GM18502 (cell line): ENCODE measurements around the gene ARRDC2.
"Not testable (repeated sequence)": the region's sequence is repeated elsewhere in the genome, so short reads cannot be mapped to it uniquely, and the experiment has no call there.

Experiments used
- ATAC-seq: cut with Tn5 transposase; IDR thresholded peaks from one replicate; pipeline ENCODE4 v1.9.1; 2021; ENCODE audit warnings: mild to moderate bottlenecking; ENCODE audit not compliant: unreplicated experiment, poor library complexity

ARRDC2 gene

DNA sequence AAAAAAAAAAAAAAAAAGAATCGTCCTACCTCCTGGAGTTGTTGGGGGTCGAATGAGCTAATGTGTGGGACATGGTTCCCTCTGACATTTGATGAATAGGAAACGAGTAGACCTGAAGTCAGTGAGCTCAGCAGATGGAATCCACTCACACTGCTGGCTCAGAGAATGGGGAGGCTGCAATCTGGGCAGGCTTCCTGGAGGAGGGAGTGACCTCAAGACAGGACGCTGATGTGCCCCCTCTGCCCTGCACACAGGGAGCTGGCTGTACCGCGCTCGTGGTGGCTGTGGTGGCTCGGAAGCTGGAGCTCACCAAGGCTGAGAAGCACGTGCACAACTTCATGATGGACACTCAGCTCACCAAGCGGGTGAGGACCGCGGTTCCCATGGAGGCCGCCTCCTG is 19.8 kb upstream of the ARRDC2 start:
- no peak for ATAC-seq

DNA sequence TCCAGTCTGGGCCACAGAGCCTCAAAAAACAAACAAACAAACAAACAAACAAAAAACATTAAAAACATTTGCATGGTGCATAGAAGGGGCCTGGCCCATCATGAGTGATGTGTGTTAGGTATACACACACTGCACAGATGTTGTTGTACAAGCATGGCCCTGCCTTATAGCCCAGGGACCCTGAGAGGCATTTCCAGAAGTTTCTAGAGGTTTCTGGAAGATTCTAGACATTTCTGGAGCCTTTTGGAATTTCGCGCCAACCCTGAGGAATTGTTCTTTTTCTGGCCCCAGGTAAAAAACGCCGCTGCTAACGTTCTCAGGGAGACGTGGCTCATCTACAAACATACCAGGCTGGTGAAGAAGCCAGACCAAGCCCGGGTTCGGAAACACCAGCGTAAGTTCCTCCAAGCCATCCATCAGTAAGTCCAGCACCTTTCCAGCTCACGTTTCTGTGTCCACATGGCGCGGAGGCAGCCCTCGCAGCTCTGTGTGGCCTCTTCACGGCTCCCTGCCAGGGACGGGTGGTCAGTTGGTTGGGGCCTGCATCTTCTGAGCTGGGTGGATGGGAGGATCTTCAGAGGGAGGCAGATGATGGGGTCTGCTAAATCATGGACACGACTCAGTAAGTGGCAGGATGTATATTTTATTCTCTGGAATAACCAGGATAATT is 18.4 kb upstream of the ARRDC2 start:
- ATAC-seq, result no peak

DNA sequence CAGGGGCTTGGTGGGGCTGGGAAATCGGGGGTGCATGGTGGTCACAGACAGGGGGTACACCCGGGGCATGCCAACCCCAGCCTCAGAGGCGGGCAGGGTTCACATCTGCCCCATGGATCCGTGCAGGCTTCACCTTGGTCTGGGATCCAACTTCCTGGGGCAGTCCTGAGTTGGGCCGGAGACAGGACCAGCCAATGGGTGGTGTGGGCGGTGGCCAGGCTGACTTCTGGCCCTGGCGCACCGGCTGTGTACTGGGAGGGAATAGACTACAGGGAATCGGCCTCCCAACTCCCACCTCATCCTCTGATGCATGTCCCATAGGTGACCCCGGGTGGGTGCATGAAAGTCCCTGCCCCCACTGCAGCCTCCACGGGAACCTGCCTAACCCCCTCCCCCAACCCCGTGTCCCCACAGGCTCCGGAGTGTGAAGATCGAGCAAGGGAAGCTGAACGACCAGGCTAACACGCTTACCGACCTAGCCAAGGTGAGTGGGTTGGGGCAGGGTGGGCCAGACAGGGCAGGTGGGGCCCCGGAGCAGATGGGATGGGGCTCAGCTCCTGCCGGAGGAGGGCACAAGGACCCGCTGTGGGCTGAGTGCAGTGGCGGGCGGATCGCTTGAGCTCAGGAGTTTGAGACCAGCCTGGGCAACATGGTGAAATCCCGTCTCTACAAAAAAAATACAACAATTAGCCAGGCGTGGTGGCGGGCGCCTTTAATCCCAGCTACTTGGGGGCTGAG is 14.7 kb upstream of the ARRDC2 start:
- ATAC-seq, result no peak

DNA sequence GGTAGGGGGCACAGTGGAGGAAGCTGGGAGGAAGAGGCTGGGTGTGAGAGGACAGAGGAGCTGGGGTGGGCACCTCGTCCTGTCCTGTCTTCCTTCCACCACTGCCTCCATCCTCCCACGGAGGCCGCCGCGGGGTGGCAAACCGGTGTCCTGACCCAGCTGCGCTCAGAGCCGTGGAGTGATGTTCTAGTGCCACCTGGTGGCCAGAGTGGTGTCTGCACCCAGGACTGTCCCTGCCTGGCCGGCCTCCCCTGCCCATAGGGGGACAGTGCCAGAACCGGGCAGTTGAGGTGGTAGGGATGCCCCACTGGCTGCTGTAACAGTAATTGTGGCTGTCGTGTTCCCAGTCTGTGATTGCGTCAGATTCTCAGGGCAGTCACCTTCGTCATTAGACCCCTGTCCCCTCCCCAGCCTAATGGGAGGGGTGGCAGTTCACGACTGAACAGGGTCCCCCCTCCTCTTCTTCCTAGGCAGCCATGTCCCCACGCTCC is 11.1 kb upstream of the ARRDC2 start:
- peak; percentile 45 for ATAC-seq

DNA sequence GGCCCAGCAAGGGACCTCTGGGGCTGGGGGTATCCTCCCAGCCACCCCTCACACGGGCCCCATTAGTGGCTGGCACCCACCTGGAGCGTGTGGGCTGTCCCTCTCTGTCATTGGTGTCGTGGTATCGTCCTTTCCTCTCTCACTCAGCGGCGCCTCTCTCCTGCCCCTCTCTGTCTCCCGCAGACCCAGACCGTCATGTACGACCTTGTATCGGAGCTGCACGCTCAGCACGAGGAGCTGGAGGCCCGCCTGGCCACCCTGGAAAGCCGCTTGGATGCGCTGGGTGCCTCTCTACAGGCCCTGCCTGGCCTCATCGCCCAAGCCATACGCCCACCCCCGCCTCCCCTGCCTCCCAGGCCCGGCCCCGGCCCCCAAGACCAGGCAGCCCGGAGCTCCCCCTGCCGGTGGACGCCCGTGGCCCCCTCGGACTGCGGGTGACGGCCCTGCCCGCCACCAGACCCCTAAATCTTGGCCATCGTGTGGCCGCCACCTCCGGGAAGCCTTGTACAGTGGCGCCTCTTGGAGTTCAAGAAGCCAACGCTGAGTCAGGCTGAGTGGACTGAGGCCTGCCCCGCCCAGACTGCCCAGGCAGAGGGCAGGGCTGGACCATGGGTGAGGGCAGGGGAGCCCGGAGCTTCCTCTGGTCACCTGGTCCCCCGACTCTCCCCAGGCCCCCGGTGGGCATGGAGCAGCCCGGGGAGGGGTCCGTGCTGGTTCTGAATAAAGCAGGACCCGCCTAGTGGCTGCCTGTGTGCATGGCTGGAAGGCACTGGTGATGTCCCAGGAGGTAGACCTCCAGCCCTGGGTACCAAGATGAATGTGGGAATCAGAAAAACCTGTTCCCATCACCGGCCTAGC is 9.8 kb upstream of the ARRDC2 start:
- ATAC-seq, result no peak

DNA sequence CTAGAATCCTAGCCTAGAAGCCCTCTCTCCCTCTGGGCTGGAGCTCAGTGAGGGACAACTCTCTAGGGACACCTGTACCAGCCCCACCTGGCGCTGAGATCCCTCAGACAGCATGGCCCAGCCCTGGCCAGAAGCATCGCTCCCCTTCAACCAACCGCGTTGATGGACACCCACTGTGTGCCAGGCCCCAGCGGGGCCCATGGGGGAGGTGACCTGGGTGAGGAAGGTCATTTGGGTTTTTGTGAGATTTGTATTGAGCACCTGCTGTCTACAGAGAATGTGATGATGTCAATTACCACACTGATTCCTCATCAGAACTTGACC is 9.2 kb upstream of the ARRDC2 start:
- ATAC-seq, result no peak

DNA sequence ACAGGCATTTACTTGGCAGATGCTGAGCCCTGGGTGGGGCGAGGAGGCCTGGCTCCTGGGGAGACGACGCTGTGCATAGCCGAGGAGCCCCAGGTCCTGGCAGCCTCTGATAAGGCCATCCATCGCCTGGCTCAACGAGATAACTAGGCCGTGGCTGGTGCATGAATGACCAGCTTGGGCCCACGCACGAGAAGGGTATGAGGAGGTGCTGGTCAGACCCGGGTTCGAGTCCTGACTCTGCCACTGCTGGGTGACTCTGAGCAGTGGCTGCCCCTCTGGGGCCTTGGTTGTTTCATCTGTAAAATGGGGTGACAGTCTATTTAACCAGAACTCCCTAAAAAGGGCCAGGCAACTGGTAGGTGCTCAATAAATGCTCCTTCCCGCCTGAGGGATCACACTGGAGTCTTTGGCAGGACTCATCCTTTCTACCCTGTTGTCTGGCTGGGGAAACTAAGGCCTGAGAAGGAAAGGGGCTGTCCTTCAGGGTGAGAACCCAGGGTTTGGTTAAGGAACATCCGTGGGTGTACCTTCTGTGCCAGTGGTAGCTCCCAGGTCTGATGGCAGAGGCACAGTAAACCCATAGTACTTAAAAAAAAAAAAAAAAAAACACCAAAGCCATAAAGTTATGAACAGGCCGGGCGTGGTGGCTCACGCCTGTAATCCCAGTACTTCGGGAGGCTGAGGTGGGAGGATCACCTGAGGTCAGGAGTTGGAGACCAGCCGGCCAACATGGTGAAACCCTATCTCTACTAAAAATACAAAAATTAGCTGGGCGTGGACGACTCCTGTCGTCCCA is 8.1 kb upstream of the ARRDC2 start:
- no peak for ATAC-seq

DNA sequence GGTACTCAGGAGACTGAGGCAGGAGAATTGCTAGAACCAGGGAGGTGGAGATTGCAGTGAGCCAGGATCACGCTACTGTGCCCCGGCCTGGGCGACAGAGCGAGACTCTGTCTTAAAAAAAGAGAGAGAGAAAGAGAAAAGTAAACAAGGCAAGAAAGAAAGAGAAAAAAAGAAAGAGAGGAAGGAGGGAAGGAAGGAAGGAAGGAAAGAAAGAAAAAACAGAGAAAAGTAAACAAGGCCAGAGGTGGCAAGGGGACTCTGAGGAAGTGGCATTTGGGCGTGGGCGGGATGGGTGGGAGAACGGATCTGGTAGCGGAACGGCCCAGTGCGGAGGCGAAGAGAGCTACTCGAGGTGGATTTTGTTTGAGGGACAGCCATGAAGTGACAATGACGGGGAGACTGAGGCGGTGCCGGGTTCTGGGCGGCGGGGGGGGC is 7.5 kb upstream of the ARRDC2 start:
- peak; percentile 9 for ATAC-seq

DNA sequence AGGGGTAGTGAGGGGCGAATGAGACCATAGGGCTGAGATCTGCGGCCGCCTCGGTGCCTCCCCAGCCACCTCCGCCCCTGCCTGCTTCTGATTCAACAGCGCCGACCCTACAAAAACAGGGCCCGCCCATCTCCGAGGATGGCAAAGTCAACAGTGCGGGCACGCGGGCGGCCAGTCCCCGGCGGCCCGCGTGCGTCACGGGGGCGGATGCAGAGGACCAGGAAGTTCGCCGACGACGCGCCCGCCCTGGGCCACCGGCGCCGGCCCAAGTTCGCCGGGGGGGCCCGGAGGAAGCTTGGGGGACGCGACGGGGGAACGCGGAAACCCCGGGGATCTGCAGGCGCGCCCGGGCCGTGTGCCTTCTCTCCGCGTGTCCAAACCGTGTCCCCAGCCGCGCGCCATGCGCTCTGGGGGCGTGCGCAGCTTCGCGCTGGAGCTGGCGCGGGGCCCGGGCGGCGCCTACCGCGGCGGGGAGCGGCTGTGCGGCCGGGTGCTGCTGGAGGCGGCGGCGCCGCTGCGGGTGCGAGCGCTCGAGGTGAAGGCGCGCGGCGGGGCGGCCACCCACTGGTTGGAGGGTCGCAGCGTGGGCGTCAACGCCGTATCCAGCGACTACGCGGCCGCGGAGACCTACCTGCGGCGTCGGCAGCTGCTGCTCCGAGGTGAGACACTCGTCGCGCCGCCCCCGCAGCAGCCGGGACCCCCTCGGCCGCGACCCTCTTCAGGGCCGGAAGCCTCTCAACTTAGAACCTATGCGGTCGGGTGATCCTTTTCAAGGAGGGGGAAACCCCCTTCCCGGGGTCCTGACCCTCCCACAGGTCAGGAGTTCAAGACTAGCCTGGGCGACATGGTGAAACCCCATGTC is 6.8 kb upstream of the ARRDC2 start:
- peak; percentile 59 for ATAC-seq

DNA sequence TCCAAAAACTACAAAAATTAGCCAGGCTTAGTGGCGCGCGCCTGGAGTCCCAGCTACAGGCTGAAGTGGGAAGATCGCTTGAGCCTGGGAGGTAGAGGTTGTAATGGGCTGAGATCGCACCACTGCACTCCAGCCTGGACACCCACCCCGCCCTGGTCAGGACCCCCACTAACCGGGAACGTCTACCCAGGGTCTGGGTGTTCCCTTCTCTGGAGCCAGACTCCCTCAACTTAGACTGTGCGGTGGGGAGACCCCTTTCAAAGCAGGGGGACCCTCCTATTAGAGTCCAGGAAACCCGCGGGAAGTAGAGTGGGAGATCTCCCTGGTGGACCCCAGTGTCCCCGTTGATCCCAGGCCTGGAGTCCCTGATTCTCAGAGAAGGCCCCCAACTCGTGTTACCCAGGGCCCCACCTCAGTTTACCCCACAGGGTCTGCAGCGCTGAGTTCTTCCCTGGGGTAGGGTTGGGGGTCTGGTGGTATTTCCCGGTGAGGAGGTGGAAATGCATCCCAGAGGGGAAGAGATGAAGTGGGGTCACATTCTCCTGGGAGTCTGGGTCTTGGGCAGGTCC is 6.1 kb upstream of the ARRDC2 start:
- ATAC-seq, result no peak

DNA sequence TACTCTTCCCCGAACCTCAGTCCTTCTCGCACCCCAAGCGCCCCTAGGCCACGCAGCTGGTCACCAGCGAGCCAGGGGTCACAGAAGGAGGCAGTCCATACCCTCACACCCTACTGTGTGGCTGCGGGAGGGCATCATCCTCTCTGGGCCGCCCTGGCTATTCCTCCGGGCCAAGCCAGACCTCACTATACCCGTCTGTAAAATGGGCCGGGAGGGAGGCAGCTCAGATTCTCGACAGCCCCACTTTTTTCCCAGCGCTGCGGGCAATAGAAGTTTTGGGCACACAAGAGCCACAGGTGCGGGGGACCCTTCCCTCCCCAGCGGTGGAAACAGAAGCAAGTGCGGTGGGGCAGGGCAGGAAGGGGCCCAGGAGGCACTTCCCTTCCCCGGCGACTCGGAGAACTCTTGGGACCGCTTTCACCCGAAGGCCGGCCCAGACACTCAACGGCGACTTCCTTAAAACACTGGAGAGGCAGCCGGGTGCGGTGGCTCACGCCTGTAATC is 5.6 kb upstream of the ARRDC2 start:
- ATAC-seq, result no peak

DNA sequence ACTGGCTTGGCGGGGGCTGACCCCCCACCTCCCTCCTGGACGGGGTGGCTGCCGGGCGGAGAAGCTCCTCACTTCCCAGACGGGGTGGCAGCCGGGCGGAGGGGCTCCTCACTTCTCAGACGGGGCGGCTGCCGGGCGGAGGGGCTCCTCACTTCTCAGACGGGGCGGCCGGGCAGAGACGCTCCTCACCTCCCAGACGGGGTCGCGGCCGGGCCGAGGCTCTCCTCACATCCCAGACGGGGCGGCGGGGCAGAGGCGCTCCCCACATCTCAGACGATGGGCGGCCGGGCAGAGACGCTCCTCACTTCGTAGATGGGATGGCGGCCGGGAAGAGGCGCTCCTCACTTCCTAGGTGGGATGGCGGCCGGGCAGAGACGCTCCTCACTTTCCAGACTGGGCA is 2.2 kb upstream of the ARRDC2 start:
- ATAC-seq, result not testable (repeated sequence)

DNA sequence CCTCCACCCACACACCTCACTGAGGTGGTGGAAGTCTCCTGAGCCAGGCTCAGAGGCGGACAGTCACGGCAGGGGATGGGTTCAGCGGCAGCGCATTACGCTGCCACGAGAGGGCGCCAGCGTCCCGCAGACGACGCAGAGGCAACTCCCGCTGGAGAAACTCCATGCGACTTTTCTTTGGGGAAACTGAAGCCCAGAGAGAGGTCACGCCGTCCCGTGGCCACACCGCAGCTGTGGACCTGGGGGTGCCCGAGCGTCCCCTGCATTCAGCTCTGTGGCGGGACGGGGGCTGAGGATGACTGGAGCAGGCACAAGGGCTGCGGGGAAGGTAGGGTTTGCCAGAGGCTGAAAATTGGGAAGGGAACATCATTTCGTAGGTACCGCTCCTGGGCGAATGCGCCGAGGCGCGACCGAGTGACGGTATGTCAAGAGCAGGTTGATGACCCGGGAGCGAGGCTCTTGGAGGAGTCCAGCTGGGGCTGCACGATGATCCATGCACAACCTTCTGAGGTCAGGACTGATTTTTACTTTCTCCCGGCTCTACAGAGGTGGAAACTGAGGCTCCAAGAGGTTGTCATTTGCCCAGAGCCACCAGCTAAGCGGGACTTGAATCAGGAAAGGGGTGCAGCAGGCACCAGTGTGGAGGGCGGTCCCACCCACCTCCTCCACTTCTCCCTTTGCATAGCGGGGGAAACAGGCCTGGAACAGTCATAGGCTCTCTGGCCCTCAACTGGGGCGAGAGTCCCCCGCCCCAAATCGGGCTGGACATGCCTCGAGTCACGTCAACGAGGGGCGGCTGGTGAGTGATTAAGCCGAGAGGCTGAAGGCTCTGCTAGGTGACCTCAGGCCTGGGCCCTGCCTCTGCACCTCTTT is 690 bp upstream of the ARRDC2 start:
- no peak for ATAC-seq

DNA sequence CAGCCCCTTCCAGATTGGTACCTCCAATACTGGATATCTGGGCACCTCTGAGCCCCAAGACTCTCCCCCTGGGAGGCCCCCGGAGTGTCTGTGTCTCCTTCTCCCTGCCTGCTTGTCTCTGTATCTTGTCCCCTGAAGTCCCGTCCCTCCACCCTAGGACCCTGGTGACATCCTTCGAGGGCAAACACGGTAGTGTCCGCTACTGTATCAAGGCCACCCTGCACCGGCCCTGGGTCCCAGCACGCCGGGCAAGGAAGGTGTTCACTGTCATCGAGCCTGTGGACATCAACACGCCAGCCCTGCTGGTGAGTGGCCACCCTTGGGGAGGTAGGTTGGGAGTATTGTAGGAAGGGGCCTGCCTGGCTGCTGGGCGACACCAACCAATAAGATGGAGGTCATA is 844 bp downstream of the ARRDC2 start:
- no peak for ATAC-seq

DNA sequence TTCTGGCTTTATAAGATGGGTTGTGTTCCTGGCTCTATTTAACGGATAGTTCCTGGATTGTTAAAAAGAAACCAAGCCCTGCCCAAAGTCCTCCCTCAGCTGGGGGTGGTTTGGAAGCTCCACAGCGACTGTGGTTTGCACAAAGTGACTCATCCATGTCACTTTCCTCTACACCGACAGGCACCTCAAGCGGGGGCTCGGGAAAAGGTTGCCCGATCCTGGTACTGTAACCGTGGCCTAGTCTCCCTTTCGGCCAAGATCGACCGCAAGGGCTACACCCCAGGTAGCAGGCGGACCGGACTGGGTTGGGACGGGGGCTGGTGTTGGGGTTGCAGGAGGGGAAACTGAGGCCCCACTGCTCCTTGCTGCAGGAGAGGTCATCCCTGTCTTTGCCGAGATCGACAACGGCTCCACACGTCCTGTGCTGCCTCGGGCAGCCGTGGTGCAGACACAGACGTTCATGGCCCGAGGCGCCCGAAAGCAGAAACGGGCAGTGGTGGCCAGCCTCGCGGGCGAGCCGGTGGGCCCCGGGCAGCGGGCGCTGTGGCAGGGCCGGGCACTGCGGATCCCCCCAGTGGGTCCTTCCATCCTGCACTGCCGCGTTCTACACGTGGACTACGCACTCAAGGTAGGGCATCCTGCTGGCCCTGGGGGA is 1.6 kb downstream of the ARRDC2 start:
- ATAC-seq, result no peak

DNA sequence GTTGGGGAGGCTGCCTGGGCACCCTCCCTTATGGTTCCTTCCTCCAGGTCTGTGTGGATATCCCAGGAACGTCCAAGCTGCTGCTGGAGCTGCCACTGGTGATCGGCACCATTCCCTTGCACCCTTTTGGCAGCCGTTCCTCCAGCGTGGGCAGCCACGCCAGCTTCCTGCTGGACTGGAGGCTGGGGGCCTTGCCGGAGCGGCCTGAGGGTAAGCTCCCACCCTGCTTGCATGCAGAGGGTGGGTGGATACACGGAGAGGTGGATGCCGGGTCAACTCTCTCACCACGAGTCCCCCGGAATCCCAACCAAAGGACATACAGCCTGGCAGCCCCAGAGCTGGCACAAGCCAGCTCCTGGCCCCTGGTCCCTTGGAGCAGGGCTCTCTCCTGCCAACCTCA is 2.2 kb downstream of the ARRDC2 start:
- no peak for ATAC-seq
